Activated CD8-positive, alpha-beta memory T cell treated with anti-CD3 and anti-CD28 coated beads for 4 hours (primary cell): ENCODE measurements around the gene TINAGL1.

ENCODE experiments used
- DNase-seq, 2 donors: peaks; one replicate each; pipeline ENCODE4 v3.0.0-alpha.2; 2020; ENCODE audit warnings: low read depth in 2 of 2

Gene TINAGL1

DNA sequence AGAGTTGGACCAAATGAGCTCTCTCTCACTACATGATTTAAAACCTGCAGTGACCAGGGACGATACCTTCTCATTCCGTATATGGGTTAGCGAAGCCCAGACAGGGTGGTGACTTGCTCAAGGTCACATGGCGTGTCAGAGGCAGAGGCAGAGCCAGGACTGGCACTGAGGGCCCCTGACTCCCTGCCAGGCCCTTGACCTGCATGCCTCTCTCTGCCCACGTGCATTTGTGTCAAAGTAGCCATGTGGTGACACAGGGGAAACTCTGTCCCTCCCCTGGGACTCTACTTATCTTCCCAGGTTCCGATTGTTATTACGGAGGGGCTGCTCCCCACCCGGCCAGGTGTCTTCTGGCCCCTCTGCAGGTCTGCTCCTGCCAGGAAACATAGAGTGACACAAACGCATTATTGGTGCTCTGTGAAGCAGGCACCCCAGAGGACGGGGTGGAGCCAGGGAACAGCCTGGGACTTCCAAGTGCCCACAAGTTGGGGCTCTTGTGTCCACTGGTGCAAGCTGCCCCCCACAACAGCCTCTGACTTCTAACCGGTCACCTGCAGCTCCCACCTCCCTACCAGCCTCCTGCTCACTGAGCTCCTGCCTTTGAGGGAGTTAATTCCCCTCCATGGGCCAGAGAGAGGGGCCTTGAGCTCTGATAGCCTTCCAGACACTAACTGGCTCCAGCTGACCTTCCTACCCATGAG, 7.3 kb upstream of the TINAGL1 start:
- DNase-seq: no peak

GRCh38 chr1:31569596-31570173, 6.6 kb upstream of the TINAGL1 start:
- no peak for DNase-seq

DNA sequence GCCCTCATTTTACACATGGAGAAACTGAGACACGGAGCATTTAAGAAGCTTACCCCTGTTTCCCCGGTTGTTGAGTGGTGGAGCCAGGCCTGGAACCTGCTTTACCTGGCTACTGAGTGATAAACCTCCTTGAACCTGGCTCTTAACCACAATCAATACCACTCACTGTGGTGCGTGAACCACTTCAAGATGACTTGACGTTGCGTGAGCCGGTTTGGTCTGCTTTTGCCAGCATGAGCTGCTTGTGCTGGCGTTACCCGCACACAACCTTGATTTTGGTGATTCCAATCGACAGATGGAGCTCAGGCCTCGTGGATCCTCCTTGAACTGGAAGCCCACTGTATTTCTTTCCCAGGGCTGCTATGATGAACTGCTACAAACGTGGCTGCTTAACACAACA, 6.1 kb upstream of the TINAGL1 start:
- DNase-seq: no peak

- DNase-seq: no peak
Measured at GRCh38 chr1:31570906-31571305, 5.4 kb upstream of the TINAGL1 start.

DNA sequence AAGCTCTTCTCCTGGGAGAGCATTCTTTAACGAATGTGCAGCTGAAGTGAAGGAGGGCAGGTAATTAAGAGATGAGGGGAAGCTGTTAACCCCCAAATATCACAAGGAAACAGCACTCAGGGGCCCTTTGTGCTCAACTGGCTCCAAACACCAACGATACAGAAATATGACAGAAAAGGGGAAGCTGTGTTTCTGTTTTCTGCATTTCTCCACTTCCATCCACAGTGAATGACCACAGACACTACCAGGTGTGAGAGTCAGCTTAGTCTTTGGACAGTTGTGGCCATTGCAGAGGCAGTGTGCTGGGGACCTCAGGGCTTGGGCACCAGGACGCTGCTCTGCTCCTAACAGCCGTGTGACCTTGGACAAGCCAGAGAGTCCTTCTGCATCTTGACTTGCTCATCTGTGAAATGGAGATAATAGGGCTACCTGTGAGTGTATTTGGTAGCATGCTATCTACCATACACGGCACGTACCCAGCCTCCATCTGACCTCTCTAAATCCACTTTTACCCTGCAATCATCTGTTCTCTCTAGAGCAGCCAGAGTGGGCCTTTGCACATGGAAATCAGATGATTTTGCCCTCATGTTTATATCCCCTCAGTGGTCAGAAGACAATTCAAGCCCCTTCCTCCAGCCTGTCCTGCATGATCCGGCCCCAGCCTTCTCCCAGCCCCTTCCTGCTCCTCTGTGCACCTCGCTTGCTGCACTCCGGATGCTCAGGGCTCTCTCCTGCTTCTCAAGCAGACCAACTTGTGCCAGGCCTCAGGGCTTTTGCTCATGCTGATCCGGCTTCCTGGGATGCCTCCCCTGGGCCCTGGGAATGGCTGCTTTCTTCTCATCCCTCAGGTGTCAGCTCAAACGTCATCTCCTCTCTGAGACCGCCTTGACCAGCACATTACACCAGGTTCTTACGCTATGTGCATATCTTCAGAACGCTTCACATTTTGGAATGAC, 4.7 kb upstream of the TINAGL1 start:
- no peak for DNase-seq

DNA sequence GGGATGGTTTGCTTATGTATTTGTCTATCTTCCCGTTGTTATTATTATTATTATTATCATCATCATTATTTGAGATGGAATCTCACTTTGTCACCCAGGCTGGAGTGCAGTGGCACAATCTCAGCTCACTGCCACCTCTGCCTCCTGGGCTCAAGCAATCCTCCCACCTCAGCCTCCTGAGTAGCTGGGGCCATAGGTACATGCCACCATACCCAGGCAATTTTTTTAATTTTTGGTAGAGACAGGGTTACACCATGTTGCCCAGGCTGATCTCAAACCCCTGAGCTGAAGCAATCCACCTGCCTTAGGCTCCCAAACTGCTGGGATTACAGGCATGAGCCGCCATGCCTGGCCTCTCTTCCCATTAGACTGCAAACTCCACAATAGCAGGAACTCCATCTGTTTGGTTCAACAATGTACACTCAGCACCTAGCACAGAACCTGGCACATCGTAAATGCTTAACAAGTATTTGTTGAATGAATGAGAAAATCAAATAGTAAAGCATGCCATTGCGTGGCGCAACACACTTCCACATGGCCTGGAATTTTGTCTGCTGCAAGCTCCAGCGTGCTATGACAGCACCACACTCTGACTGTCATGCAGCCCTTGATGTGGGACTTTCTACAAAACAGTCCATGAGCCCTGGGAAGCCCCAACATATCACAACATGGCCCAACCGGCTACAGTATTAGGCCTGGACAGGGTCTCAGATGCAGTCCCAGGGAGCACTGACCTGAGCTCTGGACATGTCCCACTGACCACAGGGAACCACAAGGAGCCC, 3.8 kb upstream of the TINAGL1 start:
- no peak for DNase-seq

GRCh38 chr1:31573261-31573660, 3.1 kb upstream of the TINAGL1 start:
- DNase-seq: no peak

GRCh38 chr1:31574749-31575368, 1.5 kb upstream of the TINAGL1 start:
- DNase-seq: no peak

DNA sequence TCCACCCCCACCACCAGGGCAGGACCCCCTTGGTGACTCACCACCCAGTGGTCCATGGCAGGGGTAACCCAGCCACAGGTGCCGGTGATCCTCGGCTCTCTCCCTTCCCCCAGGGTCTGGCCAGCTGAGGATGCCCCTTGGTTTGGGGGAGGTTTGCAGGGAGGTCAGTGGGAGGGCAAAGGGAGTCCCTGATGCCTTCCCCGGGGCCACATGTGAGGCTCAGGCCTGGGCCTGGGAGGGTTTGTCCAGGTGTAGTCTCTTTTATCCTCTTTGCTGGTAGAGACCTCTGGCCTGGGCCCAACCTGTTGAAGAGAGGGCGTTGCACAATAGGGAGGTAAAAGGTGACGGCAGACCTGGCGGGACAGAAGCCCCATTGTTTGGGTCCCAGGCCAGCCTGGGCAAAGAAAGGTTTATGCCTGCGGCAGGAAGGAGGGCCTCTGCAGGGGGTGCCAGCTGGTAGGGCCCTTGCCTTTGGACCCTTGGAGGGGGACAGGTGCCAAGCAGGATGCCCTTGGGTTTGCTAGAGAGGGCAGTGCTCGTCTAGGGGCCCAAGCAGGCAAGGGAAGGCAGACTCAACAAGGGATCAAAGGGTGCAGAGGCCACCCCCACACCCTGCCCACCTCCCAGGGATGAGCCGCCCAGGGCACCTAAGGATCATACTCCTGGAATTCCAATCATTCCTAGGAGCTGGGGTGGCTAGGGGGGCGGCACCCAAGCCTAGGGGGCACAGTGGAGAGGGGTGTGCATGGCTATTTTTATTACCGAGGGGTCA, 760 bp upstream of the TINAGL1 start:
- no peak for DNase-seq

GRCh38 chr1:31576743-31577455, 584 bp downstream of the TINAGL1 start:
- no peak for DNase-seq

DNA sequence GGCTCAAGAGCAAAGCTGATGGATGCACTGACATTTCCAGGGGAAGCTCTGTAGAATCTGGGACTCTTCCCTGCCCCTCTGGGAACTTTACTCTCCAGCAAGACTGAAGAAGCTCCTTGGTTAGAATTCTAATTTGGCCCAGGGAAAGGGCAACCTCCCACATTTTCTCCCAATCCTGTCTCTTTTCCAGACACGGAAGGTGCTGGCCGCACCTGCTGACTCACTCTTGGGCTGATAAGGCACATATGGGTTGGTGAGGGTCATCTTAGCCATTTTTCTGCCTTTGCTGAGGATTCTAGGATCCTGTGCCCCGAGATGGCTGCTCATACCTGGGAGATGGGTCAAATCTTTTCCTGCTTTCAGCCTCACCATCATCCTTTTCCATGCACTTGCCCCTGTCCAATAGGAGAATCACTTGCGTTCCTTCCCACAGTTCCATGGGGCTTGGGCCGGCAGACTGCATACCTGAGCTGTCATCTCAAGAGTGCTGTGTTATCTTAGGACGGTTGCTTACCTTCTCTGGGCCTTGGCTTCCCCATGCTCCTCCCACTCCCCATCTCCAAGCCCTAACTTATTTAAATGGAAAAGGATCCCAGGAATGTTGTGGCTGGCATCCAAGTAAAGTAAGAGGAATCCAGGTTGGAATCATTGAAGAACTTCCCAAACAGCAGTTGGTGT, 1.3 kb downstream of the TINAGL1 start:
- DNase-seq: no peak

DNA sequence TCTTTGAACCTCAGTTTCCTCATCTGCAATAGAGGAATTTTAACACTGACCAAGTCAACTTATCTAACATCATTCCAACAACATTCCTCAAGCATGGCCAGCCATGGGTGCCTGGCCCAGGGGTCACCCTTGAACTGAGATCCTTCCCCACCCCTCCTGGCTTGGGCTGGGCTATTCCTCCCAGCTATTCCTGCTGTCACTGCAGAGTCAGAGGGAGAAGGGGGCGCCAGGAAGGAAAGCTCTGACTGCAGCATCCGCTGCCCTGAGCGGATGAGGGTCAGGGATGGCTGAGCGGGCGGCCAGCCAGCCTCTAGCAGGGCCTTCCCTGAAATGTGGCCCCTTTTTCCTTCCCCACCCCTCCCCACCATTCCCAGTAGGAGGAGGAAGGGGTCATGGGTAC, 3.1 kb downstream of the TINAGL1 start:
- DNase-seq: no peak

DNA sequence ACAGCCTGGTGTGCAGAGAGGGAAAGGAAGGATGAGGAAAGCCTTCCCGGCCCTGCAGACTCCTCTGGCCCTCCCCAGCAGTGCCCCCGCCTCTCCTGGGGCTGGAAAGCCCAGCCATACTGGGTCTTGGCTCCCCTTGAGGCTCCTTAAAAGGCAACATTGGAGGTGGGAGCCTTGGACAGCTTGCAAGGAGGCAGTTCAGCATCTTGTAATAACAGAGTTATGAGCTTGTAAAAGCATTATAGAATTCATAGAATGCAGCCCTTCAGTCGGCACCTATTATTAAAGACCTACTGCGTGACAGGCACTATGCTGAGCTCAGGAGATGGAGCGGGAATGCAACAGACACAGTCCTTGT, 4.2 kb downstream of the TINAGL1 start:
- no peak for DNase-seq

DNA sequence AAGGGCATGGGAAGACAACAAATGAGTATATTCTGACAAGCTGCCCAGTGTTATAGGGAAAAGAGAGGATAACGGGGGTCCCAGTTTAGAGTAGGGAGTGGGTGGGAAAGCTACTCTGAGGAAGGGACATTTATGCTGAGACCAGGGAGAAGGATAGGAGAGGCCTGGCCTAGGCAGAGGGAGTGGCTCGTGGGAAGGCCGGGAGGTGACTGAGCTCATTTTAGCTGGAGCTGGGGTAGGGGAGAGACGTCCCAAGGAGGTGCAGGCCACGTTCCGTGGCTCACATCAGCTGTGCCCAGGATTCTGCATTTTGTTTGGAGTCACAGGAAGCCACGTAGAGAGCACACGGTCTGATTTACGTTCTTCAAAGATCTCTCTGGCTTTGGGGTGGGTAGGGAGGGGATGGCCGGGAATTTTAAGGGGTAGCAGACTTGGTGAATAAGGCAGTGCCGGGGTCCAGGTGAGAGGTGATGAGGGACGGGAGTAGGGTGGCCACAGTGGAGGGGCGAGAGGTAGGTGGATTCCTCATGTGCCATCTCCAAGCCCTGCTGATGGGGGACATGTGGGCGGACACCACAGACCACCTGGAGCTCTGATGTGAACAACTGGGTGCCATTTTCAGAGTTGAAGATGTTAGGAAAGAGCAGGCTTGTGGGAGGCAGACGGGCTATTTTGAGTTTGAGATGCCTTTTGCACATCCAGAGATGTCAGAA, 4.7 kb downstream of the TINAGL1 start:
- no peak for DNase-seq

GRCh38 chr1:31581821-31582810, 5.8 kb downstream of the TINAGL1 start:
- no peak for DNase-seq

GRCh38 chr1:31583082-31583994, 7.0 kb downstream of the TINAGL1 start:
- no peak for DNase-seq
